Ovary (tissue), 9 donors: ENCODE data around the gene NPAS3. TPM values are rescaled to one million over a fixed set of nuclear protein-coding genes. Genes with fewer than 3 reads are reported as not detected.

Experiments
- DNase-seq, 5 donors: peaks; one replicate each; pipeline ENCODE4 v3.0.0-alpha.2; 2019 to 2020
- H3K27ac ChIP-seq, 2 donors: fragments of 200-600 bp; one replicate each; pipeline versions ENCODE4 v1.5.1 to v1.8.0; 2019 to 2022
- H3K27me3 ChIP-seq: fragments of 200-600 bp; one replicate; pipeline ENCODE4 v1.8.0; 2022
- H3K36me3 ChIP-seq: fragments of 200-600 bp; sonication (generic); one replicate; pipeline ENCODE4 v1.5.1; 2019
- H3K4me1 ChIP-seq: one replicate; pipeline ENCODE4 v1.8.1; 2013; ENCODE audit warnings: mild to moderate bottlenecking, moderate library complexity; ENCODE audit not compliant: insufficient read depth
- H3K4me3 ChIP-seq: fragments of 200-600 bp; sonication (generic); one replicate; pipeline ENCODE4 v1.5.1; 2017
- H3K9me3 ChIP-seq, 2 donors: fragments of 200-600 bp in 1 of 2; sonication (generic) in 1 of 2; one replicate each; pipeline versions ENCODE4 v1.5.1 to v1.8.1; 2013 to 2019; ENCODE audit warnings: mild to moderate bottlenecking in 1 of 2, moderate library complexity in 1 of 2
- EP300 ChIP-seq: sonication (generic); formaldehyde crosslinking; IDR thresholded peaks from one replicate; pipeline ENCODE4 v1.6.1; 2017; ENCODE audit warnings: antibody characterized with exemption
- POLR2A ChIP-seq: fragments of 450-650 bp; IDR thresholded peaks from one replicate; pipeline ENCODE4 v1.6.1; 2017; ENCODE audit warnings: antibody characterized with exemption, mild to moderate bottlenecking, moderate library complexity
- WGBS, 3 donors: extraction: QIAGEN DNeasy Blood & Tissue Kit in 1 of 3; methylation state at CpG; one replicate each; pipeline versions ENCODE4 v1.1.5 to v1.1.7; 2013 to 2017; 5-methylcytosine and 5-hydroxymethylcytosine counted together
- intact Hi-C, 4 donors: fragments of 100-400 bp; cut with DNase I; formaldehyde crosslinking; loops; one replicate each; pipeline versions ENCODE4 v1.11.0 to v1.15.1; 2022 to 2023
- polyA plus RNA-seq, 2 donors: library from polyadenylated mRNA; stranded (reverse); fragments of 200-250 nt in 1 of 2; fragments of 350-450 nt in 1 of 2; fragmentation: Illumina TruSeq in 1 of 2; extraction: RNeasy Lipid Tissue Mini Kit (QIAGEN cat#74804) in 1 of 2; gene quantifications; one replicate each; pipeline ENCODE4 v1.2.3, GENCODE V29; 2013 to 2014
- total RNA-seq, 7 donors: library from RNA; depleted of rRNA in 2 of 7; stranded (reverse); fragments of >200 nt in 2 of 7; fragmentation: NEBNext Ultra II Directional in 3 of 7; extraction: Animal tissue kit (Norgen Biotek cat#: 25700) in 3 of 7; gene quantifications; one replicate each; pipeline versions ENCODE4 v1.1.0 to v1.2.4, GENCODE V29; 2016 to 2023
- TF ChIP-seq, protein P1 (sequence below), 3 donors: fragments of 450-650 bp in 2 of 3; fragments of 200-600 bp in 1 of 3; IDR thresholded peaks; one replicate each; pipeline versions ENCODE4 v1.5.1 to v1.8.0; 2016 to 2022; ENCODE audit warnings: antibody characterized with exemption in 3 of 3, mild to moderate bottlenecking in 1 of 3
- donor health status: DM: no; HTN: no; CAD: no; lungs with moderate emphysema.
- donor health status: DM: no; HTN: no; CAD: no.
- donor health status: Bipolar disorder and iron deficiency.
- donor health status: DM: yes; HTN: yes; CAD: no.
- donor health status: DM: no; HTN: no; CAD: no.
- donor health status: DM: yes; HTN: yes; CAD: no.

NPAS3 gene
- total and polyA plus RNA-seq, 9 donors, result 1.9 to 15.4 (median 11.4) TPM

DNA sequence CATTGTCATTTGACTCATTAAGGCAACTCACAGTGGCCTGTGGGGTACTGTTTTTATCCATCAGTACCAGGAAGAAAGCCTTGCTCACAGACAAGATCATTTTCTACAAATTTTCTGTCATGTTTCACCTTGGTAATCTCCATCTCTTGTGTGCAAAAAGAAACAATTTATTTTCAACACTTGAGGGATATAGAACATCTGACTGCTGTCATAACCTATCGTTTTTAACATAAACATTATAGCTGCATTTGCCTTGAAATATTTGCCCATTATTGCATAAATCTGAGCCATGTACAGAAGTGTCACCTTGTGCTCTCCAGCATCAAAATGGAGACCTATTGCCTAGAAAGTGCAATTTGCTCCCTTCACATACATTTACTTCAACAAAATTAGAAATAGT, 300.8 kb downstream of the NPAS3 start:
- Histone ChIP-seq H3K27me3 (no peaks in the 10 kb centered on the region), H3K4me3 (no peak overlapping the region)
- WGBS, 3 donors, result 50 to 53% (median 52%) methylated on average over 1 of the region's 1 CpG

DNA sequence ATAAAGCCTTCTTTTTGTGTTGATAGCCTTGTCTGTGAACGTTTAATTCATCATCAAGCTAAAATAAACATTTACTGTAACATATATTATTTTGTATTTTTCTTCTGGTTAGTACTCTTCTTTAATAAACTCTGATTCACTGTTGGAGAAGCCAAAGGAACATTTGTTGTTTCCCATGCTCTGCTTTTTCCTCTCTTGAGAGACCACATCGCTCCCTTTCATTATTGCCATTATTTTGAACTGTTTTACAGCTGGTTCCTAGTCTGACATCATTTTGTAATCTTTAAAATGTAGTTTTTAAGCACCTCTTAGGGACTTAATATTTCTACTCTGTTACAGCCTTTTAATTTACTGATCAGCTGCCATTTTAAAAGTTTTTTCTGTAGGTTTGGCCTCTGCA, 301.8 kb downstream of the NPAS3 start:
- WGBS, 3 donors, result 74 to 80% (median 79%) methylated on average over 2 of the region's 2 CpGs
- no peaks in the 10 kb centered on the region for H3K4me1 ChIP-seq

More for the DNA sequence above, 300.8 kb downstream of the NPAS3 start:
- DNase-seq, result no peak
- TF ChIP-seq, protein P1, sequence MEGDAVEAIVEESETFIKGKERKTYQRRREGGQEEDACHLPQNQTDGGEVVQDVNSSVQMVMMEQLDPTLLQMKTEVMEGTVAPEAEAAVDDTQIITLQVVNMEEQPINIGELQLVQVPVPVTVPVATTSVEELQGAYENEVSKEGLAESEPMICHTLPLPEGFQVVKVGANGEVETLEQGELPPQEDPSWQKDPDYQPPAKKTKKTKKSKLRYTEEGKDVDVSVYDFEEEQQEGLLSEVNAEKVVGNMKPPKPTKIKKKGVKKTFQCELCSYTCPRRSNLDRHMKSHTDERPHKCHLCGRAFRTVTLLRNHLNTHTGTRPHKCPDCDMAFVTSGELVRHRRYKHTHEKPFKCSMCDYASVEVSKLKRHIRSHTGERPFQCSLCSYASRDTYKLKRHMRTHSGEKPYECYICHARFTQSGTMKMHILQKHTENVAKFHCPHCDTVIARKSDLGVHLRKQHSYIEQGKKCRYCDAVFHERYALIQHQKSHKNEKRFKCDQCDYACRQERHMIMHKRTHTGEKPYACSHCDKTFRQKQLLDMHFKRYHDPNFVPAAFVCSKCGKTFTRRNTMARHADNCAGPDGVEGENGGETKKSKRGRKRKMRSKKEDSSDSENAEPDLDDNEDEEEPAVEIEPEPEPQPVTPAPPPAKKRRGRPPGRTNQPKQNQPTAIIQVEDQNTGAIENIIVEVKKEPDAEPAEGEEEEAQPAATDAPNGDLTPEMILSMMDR (IDR thresholded peaks at IDR 0.05), result no peak
- TF ChIP-seq EP300 (no peak), POLR2A (no peak)
- Histone ChIP-seq H3K9me3 (no peaks in the 10 kb centered on the region), H3K27ac (no peak overlapping the region), H3K36me3 (no peaks in the 10 kb centered on the region), H3K4me1 (no peaks in the 10 kb centered on the region)
- intact Hi-C loops, result no loop called here

DNA sequence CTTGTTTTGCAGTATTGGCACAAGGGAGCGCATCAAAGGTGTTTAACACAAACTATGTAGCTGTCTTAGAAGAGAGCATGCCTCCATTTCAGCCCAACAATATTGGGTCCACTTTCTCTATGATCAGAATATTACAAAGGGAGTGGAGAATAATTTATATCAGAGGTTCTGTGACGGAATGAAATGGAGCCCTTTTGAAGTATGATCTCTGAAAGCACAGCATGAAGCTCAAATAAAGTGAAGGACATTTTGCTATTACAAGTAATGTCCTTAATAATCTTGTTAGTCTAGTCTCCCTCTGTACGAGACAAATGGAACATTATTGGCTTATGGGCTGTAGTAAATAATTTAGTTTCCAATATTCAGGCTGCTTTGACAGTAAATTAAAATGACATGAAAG, 302.7 kb downstream of the NPAS3 start:
- Histone ChIP-seq H3K27me3 (no peaks in the 10 kb centered on the region), H3K4me1 (no peaks in the 10 kb centered on the region), H3K27ac (no peak overlapping the region), H3K9me3 (no peaks in the 10 kb centered on the region), H3K4me3 (no peak overlapping the region), H3K36me3 (no peaks in the 10 kb centered on the region)
- intact Hi-C loops, result no loop called here
- TF ChIP-seq, protein P1 (IDR thresholded peaks at IDR 0.05), result no peak
- TF ChIP-seq EP300, result no peak
- TF ChIP-seq POLR2A, result no peak
- WGBS, 3 donors, result 93 to 94% (median 93%) methylated on average over 3 of the region's 3 CpGs
- DNase-seq, result no peak

More for the DNA sequence above, 301.8 kb downstream of the NPAS3 start:
- Histone ChIP-seq H3K27ac (no peak overlapping the region), H3K36me3 (no peaks in the 10 kb centered on the region), H3K4me3 (no peak overlapping the region), H3K9me3 (no peaks in the 10 kb centered on the region), H3K27me3 (no peaks in the 10 kb centered on the region)
- DNase-seq, result no peak
- TF ChIP-seq EP300, result no peak
- TF ChIP-seq POLR2A, result no peak
- TF ChIP-seq, protein P1 (IDR thresholded peaks at IDR 0.05), result no peak
- intact Hi-C loops, result no loop called here

DNA sequence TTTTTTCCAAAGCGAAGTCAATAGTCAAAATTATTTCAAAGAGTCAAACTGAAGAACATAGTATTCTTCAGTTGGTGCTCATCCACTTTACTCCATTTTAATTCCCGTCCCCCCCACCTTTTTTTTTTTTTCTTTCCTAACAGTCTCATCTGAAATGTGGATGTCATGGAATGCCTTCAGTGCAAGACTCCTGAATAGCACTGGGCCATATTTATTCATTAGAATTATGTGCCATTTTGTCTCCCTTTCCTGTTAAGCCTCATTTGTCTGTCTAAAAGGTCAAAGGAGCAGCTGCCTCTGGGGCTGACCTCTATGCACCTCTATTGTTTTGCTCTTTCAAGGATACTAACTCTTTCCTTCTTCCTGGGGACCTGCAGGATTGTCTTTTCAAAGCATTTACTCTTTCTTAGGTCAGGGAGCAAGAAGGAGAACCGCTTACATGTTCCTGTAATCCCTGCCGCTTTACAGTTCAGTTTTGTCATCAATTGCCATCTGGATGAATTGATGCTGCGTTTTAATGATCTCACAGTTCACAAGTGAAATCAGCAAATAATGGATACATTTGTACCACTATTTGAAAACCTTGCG, 310.6 kb downstream of the NPAS3 start:
- H3K27me3 ChIP-seq, result no peaks in the 10 kb centered on the region
- WGBS, 3 donors, result 87 to 92% (median 91%) methylated on average over 6 of the region's 6 CpGs
- TF ChIP-seq EP300 (no peak), POLR2A (no peak)
- TF ChIP-seq, protein P1 (IDR thresholded peaks at IDR 0.05), result no peak
- no peaks in the 10 kb centered on the region for H3K4me1 ChIP-seq
- H3K27ac ChIP-seq, result no peak overlapping the region
- DNase-seq, result no peak
- no peaks in the 10 kb centered on the region for H3K9me3 ChIP-seq
- no peaks in the 10 kb centered on the region for H3K36me3 ChIP-seq
- no peak overlapping the region for H3K4me3 ChIP-seq
- intact Hi-C loops, result no loop called here
